HG02852 (cell line): ENCODE data around the gene CNN2.

Experiments used
- ATAC-seq: cut with Tn5 transposase; IDR thresholded peaks from one replicate; pipeline ENCODE4 v1.9.1; 2021; ENCODE audit warnings: mild to moderate bottlenecking, moderate library complexity; ENCODE audit not compliant: unreplicated experiment

Gene CNN2

DNA sequence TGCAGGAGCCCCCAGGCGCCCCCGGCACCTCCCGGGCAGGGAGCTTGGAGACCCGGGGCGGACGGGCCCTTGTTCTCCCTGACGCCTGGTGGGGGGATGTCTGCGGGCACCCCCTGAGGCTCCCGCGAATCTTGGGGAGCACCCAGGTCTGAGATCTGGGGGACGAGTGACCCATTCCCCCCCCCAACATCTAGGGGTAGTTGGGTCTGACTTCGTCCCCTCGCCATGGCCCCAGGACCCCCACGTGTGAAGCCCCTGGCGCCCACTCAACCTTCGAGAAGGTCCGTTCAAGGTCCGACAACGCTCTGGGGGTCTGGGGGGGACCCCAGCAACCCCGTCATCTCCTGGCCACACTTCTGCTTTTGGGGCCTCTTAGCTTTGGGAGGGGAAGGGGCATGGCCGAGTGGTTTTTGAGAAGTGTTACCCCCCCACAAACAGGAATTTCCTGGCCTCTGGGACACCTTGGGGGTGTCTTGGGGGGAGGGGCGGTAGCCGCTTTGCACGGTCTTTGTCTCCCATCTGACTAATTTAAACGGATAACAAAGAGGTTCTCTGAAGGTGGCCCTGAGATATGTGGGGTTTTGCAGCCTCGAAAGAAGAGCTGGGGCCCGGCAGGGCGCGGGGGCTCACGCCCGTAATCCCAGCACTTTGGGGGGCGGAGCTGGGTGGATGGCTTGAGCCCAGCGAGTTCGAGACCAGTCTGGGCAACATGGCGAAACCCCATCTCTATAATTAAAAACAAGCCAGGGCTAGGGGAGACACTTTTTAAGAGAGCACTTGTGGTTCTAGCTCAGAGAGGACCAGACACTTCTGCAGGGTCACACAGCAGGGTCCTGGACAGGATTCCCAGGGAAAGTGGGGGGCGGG, 608 bp downstream of the CNN2 start:
- ATAC-seq: peak; percentile 8

DNA sequence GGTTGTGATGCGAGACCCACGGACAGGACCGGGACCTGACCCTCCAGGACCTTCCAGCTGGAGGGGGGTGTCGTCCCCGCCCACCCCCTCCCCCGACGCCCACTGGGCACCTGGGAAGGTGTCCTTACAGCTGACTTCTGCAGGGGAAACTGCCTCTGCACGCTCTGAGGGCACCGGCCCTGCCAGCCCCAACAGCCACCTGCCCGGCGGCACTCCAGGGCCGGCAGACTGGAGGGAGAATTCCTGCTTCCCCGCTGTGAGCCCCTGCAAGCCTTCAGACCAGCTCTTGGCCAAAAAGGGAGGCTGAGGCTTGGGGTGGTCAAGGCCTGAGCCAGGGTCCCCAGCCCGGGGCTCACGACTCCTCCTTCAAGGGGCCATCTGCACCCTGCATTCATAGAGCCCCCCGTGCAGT, 1.2 kb downstream of the CNN2 start:
- no peak for ATAC-seq

GRCh38 chr19:1028062-1028926, 1.9 kb downstream of the CNN2 start:
- no peak for ATAC-seq

GRCh38 chr19:1032264-1032867, 6.0 kb downstream of the CNN2 start:
- ATAC-seq: no peak

DNA sequence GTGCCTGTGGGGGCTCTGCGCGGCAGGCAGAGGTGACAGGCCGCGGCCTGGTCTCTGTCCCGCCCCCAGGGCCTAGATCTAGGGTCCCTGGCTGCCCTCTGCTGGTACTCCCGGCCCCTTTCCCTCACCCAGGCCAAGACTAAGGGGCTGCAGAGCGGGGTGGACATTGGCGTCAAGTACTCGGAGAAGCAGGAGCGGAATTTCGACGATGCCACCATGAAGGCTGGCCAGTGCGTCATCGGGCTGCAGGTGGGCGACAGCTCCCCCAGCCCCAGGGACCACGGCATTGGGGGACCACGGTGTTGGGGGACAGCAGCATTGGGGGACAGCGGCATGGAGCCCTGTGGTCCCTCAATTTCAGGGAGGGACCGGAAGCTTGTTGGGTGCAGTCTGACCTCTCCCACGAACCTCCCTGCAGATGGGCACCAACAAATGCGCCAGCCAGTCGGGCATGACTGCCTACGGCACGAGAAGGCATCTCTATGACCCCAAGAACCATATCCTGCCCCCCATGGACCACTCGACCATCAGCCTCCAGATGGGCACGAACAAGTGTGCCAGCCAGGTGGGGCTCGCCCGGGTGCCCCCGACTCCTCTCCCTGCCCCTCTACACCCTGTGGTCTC, 9.7 kb downstream of the CNN2 start:
- no peak for ATAC-seq

DNA sequence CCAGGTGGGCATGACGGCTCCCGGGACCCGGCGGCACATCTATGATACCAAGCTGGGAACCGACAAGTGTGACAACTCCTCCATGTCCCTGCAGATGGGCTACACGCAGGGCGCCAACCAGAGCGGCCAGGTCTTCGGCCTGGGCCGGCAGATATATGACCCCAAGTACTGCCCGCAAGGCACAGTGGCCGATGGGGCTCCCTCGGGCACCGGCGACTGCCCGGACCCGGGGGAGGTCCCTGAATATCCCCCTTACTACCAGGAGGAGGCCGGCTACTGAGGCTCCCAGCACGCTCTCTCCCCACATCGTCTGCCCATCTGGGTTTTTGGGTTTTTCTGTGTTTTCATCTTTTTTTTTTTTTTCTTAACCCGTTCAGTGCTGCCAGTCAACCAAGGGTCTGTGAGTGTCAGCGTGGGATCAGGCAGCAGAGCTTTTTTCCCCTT, 11.2 kb downstream of the CNN2 start:
- ATAC-seq: no peak

GRCh38 chr19:1038978-1039645, 12.7 kb downstream of the CNN2 start:
- ATAC-seq: no peak

- ATAC-seq: peak; percentile 71
Measured at GRCh38 chr19:1039646-1040475, 13.5 kb downstream of the CNN2 start, which contains the start of gene ABCA7. TSS of gene ABCA7 (plus strand) at chr19:1040107. CDS start at chr19:1041362, 1,255 bp downstream.

DNA sequence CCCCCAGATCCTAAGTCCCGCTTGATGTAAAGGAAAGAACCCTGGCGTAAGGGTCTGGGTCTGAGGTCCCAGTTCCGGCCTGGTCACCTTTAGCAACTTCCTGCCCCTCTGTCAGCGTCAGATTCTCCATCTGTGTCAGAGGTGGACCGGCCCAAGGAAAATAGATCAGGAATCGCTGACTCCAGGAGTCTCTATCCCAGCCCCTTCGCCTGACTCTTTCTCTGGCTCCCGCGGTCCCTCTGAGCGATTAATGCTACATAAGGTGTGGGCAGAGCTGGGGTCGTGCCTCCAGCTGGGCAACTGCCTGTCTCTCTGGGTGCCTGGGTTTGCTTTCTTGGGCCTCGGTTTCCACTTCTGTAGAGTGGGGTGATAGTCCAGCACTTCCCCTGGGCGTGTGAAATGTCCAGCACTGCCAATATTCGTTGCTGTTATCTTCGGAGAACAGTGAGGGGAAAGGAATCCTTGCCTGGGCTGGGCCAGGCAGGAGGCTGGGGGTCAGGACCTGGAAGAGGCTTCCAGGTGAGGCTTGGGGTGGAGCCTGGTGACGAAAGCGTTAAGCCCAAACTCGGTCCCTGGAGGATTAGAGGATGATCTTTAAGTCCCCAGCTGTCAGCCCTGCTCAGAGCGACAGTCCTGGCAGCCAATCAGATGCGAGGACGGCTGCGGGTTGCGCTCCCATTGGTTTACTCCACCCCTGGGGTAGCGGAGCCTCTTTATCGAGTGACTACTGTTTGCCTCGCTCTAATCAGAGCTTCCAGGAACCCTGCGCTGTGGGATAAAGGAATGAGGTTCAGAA, 14.3 kb downstream of the CNN2 start:
- ATAC-seq: peak; percentile 53

DNA sequence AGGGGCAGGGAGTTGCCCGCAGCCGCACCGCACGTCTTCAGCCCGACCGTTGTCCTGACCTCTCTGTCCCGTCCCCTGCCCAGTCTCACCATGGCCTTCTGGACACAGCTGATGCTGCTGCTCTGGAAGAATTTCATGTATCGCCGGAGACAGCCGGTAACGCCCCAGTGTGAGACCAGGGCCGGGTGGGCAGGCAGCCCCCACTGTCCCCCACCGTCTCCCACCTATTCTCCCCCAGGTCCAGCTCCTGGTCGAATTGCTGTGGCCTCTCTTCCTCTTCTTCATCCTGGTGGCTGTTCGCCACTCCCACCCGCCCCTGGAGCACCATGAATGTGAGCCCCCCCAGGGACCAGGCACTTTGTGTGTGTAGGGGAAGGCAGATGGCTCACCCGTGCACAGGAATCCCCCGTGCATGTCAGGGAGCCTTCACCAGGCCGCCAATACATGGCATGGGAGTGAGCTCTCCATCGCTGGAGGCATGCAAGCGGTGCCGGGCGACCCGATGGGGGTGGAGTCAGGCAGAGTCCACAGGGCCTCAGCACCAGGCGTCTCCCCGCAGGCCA, 14.9 kb downstream of the CNN2 start:
- ATAC-seq: no peak

- no peak for ATAC-seq
Measured at GRCh38 chr19:1041835-1042685, 15.7 kb downstream of the CNN2 start.

GRCh38 chr19:1042689-1043511, 16.5 kb downstream of the CNN2 start:
- no peak for ATAC-seq

DNA sequence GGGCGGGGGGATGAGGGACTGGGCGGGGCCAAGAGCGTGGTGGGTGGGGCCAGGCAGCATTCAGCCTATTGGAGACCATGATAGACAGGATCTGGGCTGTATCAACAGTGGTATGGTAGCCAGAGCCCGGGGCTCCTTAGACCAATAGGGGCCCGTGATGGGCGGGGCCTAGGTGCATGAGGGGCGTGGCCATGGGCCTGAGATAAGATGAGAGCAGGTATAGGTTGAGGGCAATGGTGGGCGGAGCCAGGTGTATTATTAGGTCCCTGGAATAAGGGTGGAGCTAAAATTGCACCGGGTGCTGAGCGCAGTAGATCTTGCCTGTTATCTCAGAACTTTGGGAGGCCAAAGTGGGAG, 18.8 kb downstream of the CNN2 start:
- no peak for ATAC-seq

GRCh38 chr19:1046117-1046626, 19.8 kb downstream of the CNN2 start:
- no peak for ATAC-seq

DNA sequence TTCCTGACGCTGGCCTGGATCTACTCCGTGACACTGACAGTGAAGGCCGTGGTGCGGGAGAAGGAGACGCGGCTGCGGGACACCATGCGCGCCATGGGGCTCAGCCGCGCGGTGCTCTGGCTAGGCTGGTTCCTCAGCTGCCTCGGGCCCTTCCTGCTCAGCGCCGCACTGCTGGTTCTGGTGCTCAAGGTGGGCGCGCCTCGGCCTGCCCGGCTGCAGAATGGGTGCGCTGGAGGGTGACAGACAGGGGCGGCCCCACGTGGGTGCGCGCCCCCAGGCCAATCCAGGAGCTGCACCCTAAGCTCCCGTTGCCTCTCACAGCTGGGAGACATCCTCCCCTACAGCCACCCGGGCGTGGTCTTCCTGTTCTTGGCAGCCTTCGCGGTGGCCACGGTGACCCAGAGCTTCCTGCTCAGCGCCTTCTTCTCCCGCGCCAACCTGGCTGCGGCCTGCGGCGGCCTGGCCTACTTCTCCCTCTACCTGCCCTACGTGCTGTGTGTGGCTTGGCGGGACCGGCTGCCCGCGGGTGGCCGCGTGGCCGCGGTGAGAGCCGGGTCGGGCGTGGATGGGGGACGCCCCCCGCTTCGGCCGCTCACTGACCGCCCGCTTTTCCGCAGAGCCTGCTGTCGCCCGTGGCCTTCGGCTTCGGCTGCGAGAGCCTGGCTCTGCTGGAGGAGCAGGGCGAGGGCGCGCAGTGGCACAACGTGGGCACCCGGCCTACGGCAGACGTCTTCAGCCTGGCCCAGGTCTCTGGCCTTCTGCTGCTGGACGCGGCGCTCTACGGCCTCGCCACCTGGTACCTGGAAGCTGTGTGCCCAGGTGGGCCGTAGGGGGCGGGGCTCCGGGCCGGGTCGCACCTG, 20.7 kb downstream of the CNN2 start:
- no peak for ATAC-seq
